NOMO-1 (cell line): Measurements from ENCODE around the gene GADD45GIP1.

Experiments
- DNase-seq, 2 experiments: peaks; one replicate each; lab custom pipeline; 2025; ENCODE audit not compliant: unreplicated experiment in 2 of 2; lab: John Stamatoyannopoulos, UW

The GADD45GIP1 gene

GRCh38 chr19:12956446-12957388, at the start of gene GADD45GIP1:
GADD45GIP1 (minus strand) TSS chr19:12957223; CDS start chr19:12957212, 11 bp downstream.
- peak; percentile 61 to 77 for DNase-seq

DNA sequence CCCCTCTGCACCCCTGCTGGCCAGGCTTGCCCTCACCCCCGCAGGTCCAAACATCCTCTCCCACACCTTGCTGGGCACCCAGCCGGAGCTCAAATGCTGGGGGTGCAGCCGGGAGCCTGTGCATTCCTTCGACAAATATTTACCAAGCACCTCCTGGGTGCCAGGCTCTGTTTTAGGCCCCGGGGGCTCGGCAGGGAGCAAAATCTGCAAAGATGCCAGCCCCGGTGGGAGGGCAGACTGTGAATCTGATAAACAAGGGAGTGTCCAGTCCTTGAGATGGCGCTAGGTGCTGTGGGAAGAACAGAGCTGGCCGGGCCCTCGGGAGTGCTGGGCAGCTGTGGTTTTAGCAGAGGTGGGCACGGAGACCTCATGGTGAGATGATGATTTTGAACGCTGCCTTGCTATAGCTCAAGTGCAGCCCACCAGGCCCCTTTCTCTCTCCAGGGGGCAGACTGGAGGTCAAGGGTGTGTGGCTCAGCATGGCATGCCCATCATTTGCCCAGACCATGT, 48.9 kb upstream of the GADD45GIP1 start:
- DNase-seq: no peak

DNA sequence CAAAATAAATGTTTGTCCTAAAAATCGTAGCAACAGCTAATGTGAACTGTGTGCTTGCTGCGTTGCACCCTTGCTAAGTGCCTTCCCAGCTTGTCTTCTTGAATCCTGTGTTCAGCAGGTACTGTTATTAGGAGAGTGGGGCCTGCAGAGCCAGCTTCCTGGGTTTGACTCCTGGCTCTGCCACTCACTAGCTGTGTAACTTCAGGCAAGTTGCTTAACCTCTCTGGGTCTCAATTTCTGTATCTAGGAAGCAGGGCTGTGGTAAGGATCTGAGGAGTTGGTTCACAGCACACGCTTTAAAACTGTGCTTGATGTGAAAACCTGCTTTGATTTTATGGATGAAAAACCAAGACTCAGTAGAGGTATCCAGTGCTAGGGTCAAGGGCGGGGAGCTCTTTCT, 48.2 kb upstream of the GADD45GIP1 start:
- DNase-seq: no peak

DNA sequence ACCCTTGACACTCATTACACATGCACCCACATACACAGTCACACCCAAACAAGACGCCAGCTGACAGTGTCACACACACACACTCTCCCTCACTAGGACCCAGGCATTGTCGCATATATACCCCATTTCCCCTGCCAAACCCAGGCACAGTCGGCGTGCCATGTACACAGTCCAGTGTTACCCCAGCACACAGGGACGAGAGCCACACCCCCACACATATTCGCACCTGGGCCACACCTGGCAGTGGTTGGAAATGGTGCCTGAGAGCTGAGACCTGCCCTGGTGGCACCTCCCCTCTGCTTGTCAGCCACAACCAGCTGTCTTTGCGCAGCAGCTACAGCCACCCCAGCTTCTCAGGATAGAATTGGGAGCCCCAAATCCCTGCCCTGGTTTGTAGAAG, 47.2 kb upstream of the GADD45GIP1 start:
- no peak for DNase-seq

GRCh38 chr19:13003081-13003480, 46.1 kb upstream of the GADD45GIP1 start:
- no peak for DNase-seq

DNA sequence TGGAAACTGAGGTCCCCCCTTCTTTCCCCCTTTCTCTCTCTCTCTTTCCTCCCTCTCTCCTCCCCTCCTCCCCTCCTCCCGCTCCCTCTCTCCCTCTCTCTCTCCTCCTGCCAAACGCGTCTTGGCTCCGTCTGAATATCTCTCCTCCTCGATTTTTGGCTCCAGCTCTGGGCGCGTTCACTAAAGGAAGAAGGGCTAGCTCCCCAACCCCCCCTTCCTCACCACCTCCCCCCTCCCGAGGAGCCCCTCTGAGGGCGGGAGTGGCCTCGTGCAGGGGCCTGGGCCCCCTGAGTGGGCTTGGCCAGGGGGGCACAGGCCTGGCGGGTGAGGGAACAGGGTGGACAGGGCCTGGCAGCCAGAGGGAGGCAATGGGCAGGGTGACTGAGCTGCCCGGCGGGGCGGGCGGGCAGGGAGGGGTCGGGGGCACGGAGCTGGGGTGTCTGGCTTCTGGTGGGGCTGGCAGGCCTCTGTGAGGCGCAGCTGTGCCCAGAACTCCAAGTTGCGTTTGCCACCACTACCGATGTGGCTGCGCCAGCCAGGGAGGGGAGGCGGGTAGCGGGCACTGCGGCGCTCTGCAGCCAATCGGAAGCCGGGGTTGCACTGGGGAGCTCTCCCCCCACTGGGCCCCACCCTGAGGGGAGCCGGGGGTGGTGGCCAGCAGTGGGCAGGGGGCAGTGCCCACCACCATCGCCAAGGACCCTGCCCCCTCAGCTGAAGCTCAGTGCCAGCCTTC, 45.3 kb upstream of the GADD45GIP1 start:
- DNase-seq: no peak

DNA sequence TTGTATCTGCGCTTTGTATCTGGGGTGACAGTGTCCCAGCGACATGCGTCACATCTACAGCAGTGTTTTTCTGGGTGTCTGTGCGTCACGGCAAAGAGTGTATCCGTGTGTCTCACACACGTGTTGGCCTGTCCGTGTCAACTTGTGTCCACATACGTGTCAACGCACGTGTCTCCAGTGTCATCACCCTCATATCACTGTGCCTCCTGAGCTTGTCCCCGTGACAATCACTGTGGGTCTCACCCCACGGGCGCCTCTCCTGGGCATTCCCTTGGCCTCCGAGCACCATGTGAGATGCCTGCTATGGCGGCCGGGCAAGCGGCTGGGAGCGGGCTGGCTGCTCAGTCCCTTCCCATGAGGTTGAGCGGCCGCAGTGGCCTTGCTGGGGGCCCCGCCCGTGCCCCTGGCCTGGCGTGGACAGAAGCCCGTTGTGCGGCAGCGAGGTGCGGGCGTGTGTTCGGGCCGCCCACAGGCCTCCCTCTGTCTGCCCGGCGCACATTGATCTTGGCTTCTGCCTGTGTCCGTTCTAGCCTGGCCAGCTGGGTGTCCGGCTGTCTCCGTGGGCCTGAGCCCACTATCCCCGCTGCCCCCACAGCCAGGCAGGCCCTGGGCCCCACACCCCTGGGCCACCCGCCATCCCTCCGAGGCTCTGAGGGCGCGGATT, 44.6 kb upstream of the GADD45GIP1 start:
- no peak for DNase-seq

DNA sequence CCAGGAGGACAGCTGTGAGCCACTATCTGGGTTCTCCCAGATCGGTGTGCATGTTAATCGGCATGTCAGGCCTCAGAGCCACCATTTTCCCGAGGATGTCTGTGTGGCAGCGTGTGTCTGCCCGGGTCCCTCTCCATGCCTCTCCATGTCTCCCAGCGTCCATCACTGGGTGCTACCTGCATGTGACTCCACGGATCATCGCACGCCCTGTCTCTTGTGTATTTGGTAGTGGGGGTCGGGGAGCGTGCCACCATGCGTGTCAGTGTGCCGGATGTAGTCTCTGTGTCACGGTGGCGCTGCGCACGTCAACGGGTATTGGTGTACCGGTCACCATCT, 44.1 kb upstream of the GADD45GIP1 start:
- DNase-seq: no peak

- no peak for DNase-seq
These were observed 41.2 kb upstream of the GADD45GIP1 start for GRCh38 chr19:12997967-12998940.

GRCh38 chr19:12997179-12997966, 40.4 kb upstream of the GADD45GIP1 start:
- DNase-seq: no peak

- no peak for DNase-seq
These were observed 39.5 kb upstream of the GADD45GIP1 start for GRCh38 chr19:12996406-12997094.

GRCh38 chr19:12995596-12996405, 38.8 kb upstream of the GADD45GIP1 start:
- no peak for DNase-seq

GRCh38 chr19:12994701-12995595, 37.9 kb upstream of the GADD45GIP1 start, which contains the start of gene NFIX:
NFIX (plus strand) TSS chr19:12995475; CDS start chr19:12995838, 363 bp downstream.
- DNase-seq: peak; percentile 55 to 61

DNA sequence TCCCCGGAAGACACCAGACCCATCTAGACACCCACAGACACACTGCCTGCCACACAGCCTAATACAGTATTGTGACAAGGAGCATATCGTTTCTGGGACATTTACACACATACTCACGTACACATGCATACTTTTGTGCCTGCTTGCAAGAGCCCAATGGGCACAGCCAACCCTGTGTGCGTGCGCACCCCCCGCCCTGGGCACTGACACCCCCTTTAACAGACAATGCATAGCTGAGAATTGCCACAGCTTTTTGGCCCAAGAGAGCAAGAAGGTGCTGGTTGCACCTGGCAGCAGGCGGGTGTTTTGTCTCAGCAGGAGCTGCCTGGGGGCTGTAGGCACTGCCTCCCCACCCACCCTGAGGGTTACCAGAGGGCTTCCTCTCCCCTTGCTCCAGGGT, 36.5 kb upstream of the GADD45GIP1 start:
- DNase-seq: no peak

GRCh38 chr19:12992729-12993128, 35.7 kb upstream of the GADD45GIP1 start:
- DNase-seq: no peak

- no peak for DNase-seq
These were observed 34.3 kb upstream of the GADD45GIP1 start for GRCh38 chr19:12991296-12991695.

GRCh38 chr19:12990853-12991252, 33.8 kb upstream of the GADD45GIP1 start:
- DNase-seq: no peak
